Stimulated activated memory B cell treated with anti-CD40 and anti-IgM and Interleukin-4, amounts not matched to agents 10 μg/mL and 1 μg/mL and 100 μg/mL, for 72 hours (primary cell): ENCODE data around the gene NR2E3.

Experiments used
- ATAC-seq: fragments of 150-1000 bp; cut with Tn5 transposase; 2 replicates; pipeline ENCODE4 v1.10.0; 2021
- H3K27ac Mint-ChIP-seq: one replicate; pipeline ENCODE4 v1.8.0; 2022; ENCODE audit warnings: mild to moderate bottlenecking, mixed read lengths
- H3K27me3 Mint-ChIP-seq: one replicate; pipeline ENCODE4 v1.8.0; 2022; ENCODE audit warnings: mixed read lengths
- H3K36me3 Mint-ChIP-seq: one replicate; pipeline ENCODE4 v1.8.0; 2022; ENCODE audit warnings: mixed read lengths
- H3K4me1 Mint-ChIP-seq: one replicate; pipeline ENCODE4 v1.8.0; 2022; ENCODE audit warnings: mixed read lengths
- H3K4me3 Mint-ChIP-seq: one replicate; pipeline ENCODE4 v1.8.0; 2022; ENCODE audit warnings: mild to moderate bottlenecking, moderate library complexity, mixed read lengths
- H3K9me3 Mint-ChIP-seq: one replicate; pipeline ENCODE4 v1.8.0; 2022; ENCODE audit warnings: mixed read lengths

The NR2E3 gene

GRCh38 chr15:71784719-71785118 lies 25.6 kb upstream of the NR2E3 start:
- H3K4me3 Mint-ChIP-seq = no peak overlapping the region
- H3K9me3 Mint-ChIP-seq = no peaks in the 10 kb centered on the region
- H3K4me1 Mint-ChIP-seq = peaks cover 15% of the 10 kb centered on the region
- H3K27me3 Mint-ChIP-seq = peaks cover 54% of the 10 kb centered on the region
- ATAC-seq = no peak
- H3K36me3 Mint-ChIP-seq = no peaks in the 10 kb centered on the region
- no peak overlapping the region for H3K27ac Mint-ChIP-seq

- Mint-ChIP-seq H3K9me3 (no peaks in the 10 kb centered on the region), H3K4me3 (no peak overlapping the region), H3K27ac (no peak overlapping the region)
These were observed 24.4 kb upstream of the NR2E3 start for GRCh38 chr15:71785996-71786395.

GRCh38 chr15:71786673-71787072 lies 23.7 kb upstream of the NR2E3 start:
- peaks cover 38% of the 10 kb centered on the region for H3K27me3 Mint-ChIP-seq
- H3K4me3 Mint-ChIP-seq = no peak overlapping the region
- no peak overlapping the region for H3K27ac Mint-ChIP-seq
- no peaks in the 10 kb centered on the region for H3K4me1 Mint-ChIP-seq
- no peaks in the 10 kb centered on the region for H3K36me3 Mint-ChIP-seq
- ATAC-seq = no peak
- no peaks in the 10 kb centered on the region for H3K9me3 Mint-ChIP-seq

More at GRCh38 chr15:71785996-71786395, 24.4 kb upstream of the NR2E3 start:
- no peaks in the 10 kb centered on the region for H3K36me3 Mint-ChIP-seq
- H3K4me1 Mint-ChIP-seq = peaks cover 5% of the 10 kb centered on the region
- H3K27me3 Mint-ChIP-seq = peaks cover 44% of the 10 kb centered on the region
- no peak for ATAC-seq

- ATAC-seq = no peak
- Mint-ChIP-seq H3K27ac (no peak overlapping the region), H3K9me3 (no peaks in the 10 kb centered on the region), H3K4me3 (no peak overlapping the region), H3K27me3 (peaks cover 26% of the 10 kb centered on the region), H3K4me1 (no peaks in the 10 kb centered on the region), H3K36me3 (no peaks in the 10 kb centered on the region)
These were observed 21.4 kb upstream of the NR2E3 start for GRCh38 chr15:71788646-71789579.

- Mint-ChIP-seq H3K4me3 (no peak overlapping the region), H3K27ac (no peak overlapping the region), H3K9me3 (no peaks in the 10 kb centered on the region), H3K4me1 (no peaks in the 10 kb centered on the region), H3K36me3 (no peaks in the 10 kb centered on the region), H3K27me3 (peaks cover 22% of the 10 kb centered on the region)
- no peak for ATAC-seq
These were observed 20.7 kb upstream of the NR2E3 start for GRCh38 chr15:71789616-71790015.

GRCh38 chr15:71790081-71790480 lies 20.3 kb upstream of the NR2E3 start:
- H3K27ac Mint-ChIP-seq = no peak overlapping the region
- H3K36me3 Mint-ChIP-seq = no peaks in the 10 kb centered on the region
- no peaks in the 10 kb centered on the region for H3K4me1 Mint-ChIP-seq

GRCh38 chr15:71791975-71792374 lies 18.4 kb upstream of the NR2E3 start:
- ATAC-seq = no peak
- no peaks in the 10 kb centered on the region for H3K9me3 Mint-ChIP-seq
- H3K36me3 Mint-ChIP-seq = no peaks in the 10 kb centered on the region
- H3K4me1 Mint-ChIP-seq = no peaks in the 10 kb centered on the region
- H3K4me3 Mint-ChIP-seq = no peak overlapping the region
- no peak overlapping the region for H3K27ac Mint-ChIP-seq
- H3K27me3 Mint-ChIP-seq = no peaks in the 10 kb centered on the region

More at GRCh38 chr15:71790081-71790480, 20.3 kb upstream of the NR2E3 start:
- no peaks in the 10 kb centered on the region for H3K9me3 Mint-ChIP-seq
- H3K4me3 Mint-ChIP-seq = no peak overlapping the region
- H3K27me3 Mint-ChIP-seq = peaks cover 17% of the 10 kb centered on the region
- ATAC-seq = no peak

- ATAC-seq = no peak
- no peaks in the 10 kb centered on the region for H3K4me1 Mint-ChIP-seq
- no peaks in the 10 kb centered on the region for H3K36me3 Mint-ChIP-seq
- H3K4me3 Mint-ChIP-seq = no peak overlapping the region
- H3K27ac Mint-ChIP-seq = no peak overlapping the region
- H3K27me3 Mint-ChIP-seq = no peaks in the 10 kb centered on the region
- no peaks in the 10 kb centered on the region for H3K9me3 Mint-ChIP-seq
These were observed 17.8 kb upstream of the NR2E3 start for GRCh38 chr15:71792521-71792920.

- Mint-ChIP-seq H3K27me3 (peaks cover 46% of the 10 kb centered on the region), H3K4me3 (no peak overlapping the region), H3K4me1 (peaks cover 6% of the 10 kb centered on the region), H3K9me3 (no peaks in the 10 kb centered on the region), H3K36me3 (no peaks in the 10 kb centered on the region), H3K27ac (no peak overlapping the region)
- ATAC-seq = no peak
These were observed 11.7 kb upstream of the NR2E3 start for GRCh38 chr15:71798641-71799040.

GRCh38 chr15:71800190-71800589 lies 10.2 kb upstream of the NR2E3 start:
- Mint-ChIP-seq H3K9me3 (no peaks in the 10 kb centered on the region), H3K4me3 (no peak overlapping the region), H3K27ac (no peak overlapping the region), H3K36me3 (no peaks in the 10 kb centered on the region), H3K27me3 (peaks cover 46% of the 10 kb centered on the region), H3K4me1 (peaks cover 16% of the 10 kb centered on the region)
- no peak for ATAC-seq

- no peak for ATAC-seq
- Mint-ChIP-seq H3K4me3 (no peak overlapping the region), H3K4me1 (peaks cover 16% of the 10 kb centered on the region)
These were observed 9.3 kb upstream of the NR2E3 start for GRCh38 chr15:71800835-71801745.

GRCh38 chr15:71801935-71802655 lies 8.3 kb upstream of the NR2E3 start:
- H3K27me3 Mint-ChIP-seq = peaks cover 58% of the 10 kb centered on the region
- ATAC-seq = no peak
- no peak overlapping the region for H3K4me3 Mint-ChIP-seq
- H3K4me1 Mint-ChIP-seq = peaks cover 16% of the 10 kb centered on the region
- no peak overlapping the region for H3K27ac Mint-ChIP-seq
- H3K9me3 Mint-ChIP-seq = no peaks in the 10 kb centered on the region
- no peaks in the 10 kb centered on the region for H3K36me3 Mint-ChIP-seq

More at GRCh38 chr15:71800835-71801745, 9.3 kb upstream of the NR2E3 start:
- no peaks in the 10 kb centered on the region for H3K36me3 Mint-ChIP-seq
- no peak overlapping the region for H3K27ac Mint-ChIP-seq
- H3K9me3 Mint-ChIP-seq = no peaks in the 10 kb centered on the region
- H3K27me3 Mint-ChIP-seq = peaks cover 54% of the 10 kb centered on the region

GRCh38 chr15:71802770-71803169 lies 7.6 kb upstream of the NR2E3 start:
- no peak for ATAC-seq
- H3K27ac Mint-ChIP-seq = no peak overlapping the region

GRCh38 chr15:71804226-71804625 lies 6.1 kb upstream of the NR2E3 start:
- no peak overlapping the region for H3K4me3 Mint-ChIP-seq
- peaks cover 16% of the 10 kb centered on the region for H3K4me1 Mint-ChIP-seq
- no peak for ATAC-seq
- no peaks in the 10 kb centered on the region for H3K36me3 Mint-ChIP-seq
- H3K9me3 Mint-ChIP-seq = no peaks in the 10 kb centered on the region
- peaks cover 63% of the 10 kb centered on the region for H3K27me3 Mint-ChIP-seq
- no peak overlapping the region for H3K27ac Mint-ChIP-seq

More at GRCh38 chr15:71802770-71803169, 7.6 kb upstream of the NR2E3 start:
- H3K4me3 Mint-ChIP-seq = no peak overlapping the region
- H3K4me1 Mint-ChIP-seq = peaks cover 16% of the 10 kb centered on the region
- peaks cover 65% of the 10 kb centered on the region for H3K27me3 Mint-ChIP-seq
- H3K36me3 Mint-ChIP-seq = no peaks in the 10 kb centered on the region
- H3K9me3 Mint-ChIP-seq = no peaks in the 10 kb centered on the region
